A673 (cell line): Measurements from ENCODE around the gene SPECC1L. TPM values are rescaled to one million over a fixed set of nuclear protein-coding genes. Genes with fewer than 3 reads are reported as not detected.

Source experiments
- BruUV-seq: library from RNA; stranded (reverse); fragments of 400-500 nt; replicated peaks from 2 replicates; lab custom pipeline; 2021; lab: Mats Ljungman, UMichigan
- CTCF ChIA-PET: fragments of 300-600 bp; sonication (Branson Sonifier 250); formaldehyde crosslinking; loops from one replicate; lab custom pipeline; 2022; ENCODE audit warnings: antibody characterized with exemption; lab: Charles Lee
- POLR2A ChIA-PET: fragments of 300-600 bp; sonication (Branson Sonifier 250); formaldehyde crosslinking; loops from one replicate; lab custom pipeline; 2022; ENCODE audit warnings: antibody characterized with exemption; ENCODE audit not compliant: low non-redundant PET; lab: Charles Lee
- DNase-seq: peaks from one replicate; pipeline ENCODE4 v3.0.0-alpha.2; 2015; ENCODE audit warnings: low spot score
- H3K27ac ChIP-seq: fragments of 200-600 bp; sonication (generic); 2 replicates; pipeline ENCODE4 v1.5.1; 2016; ENCODE audit warnings: mixed run types, low read depth, mild to moderate bottlenecking, mixed read lengths, antibody characterized with exemption, low read length; ENCODE audit not compliant: poor library complexity, severe bottlenecking
- H3K27me3 ChIP-seq: fragments of 200-600 bp; sonication (generic); replicated peaks from 2 replicates; pipeline ENCODE4 v1.6.1; 2017; ENCODE audit warnings: mixed run types, low read depth, mild to moderate bottlenecking, mixed read lengths, antibody characterized with exemption, low read length; ENCODE audit not compliant: insufficient read depth, poor library complexity
- H3K36me3 ChIP-seq: fragments of 200-600 bp; sonication (generic); 2 replicates; pipeline ENCODE4 v1.6.1; 2016; ENCODE audit warnings: mixed run types, mild to moderate bottlenecking, mixed read lengths, antibody characterized with exemption, low read length; ENCODE audit not compliant: insufficient read depth, poor library complexity, severe bottlenecking
- H3K4me1 ChIP-seq: fragments of 200-600 bp; sonication (generic); 2 replicates; pipeline ENCODE4 v1.6.1; 2017; ENCODE audit warnings: mixed run types, mild to moderate bottlenecking, mixed read lengths, antibody characterized with exemption, low read length; ENCODE audit not compliant: insufficient read depth, poor library complexity, severe bottlenecking
- H3K4me3 ChIP-seq: fragments of 200-600 bp; sonication (generic); 2 replicates; pipeline ENCODE4 v1.5.1; 2016; ENCODE audit warnings: low read depth, mixed run types, mild to moderate bottlenecking, mixed read lengths, low read length; ENCODE audit not compliant: poor library complexity, severe bottlenecking
- H3K9me3 ChIP-seq: fragments of 200-600 bp; sonication (generic); 2 replicates; pipeline ENCODE4 v1.6.1; 2016; ENCODE audit warnings: mixed run types, low read depth, mild to moderate bottlenecking, mixed read lengths, antibody characterized with exemption, low read length; ENCODE audit not compliant: poor library complexity, severe bottlenecking
- CTCF ChIP-seq: fragments of 300-800, 200-600 bp; sonication (generic); conservative IDR thresholded peaks from 2 replicates; pipeline ENCODE4 v1.5.1; 2017; ENCODE audit warnings: low read depth, mild to moderate bottlenecking, antibody characterized with exemption, low read length, moderate library complexity, mixed read lengths
- EZH2 ChIP-seq: fragments of 200-600 bp; sonication (generic); IDR thresholded peaks from 2 replicates; pipeline ENCODE4 v1.6.1; 2017; ENCODE audit warnings: borderline replicate concordance, low read depth, mild to moderate bottlenecking, mixed read lengths, antibody characterized with exemption, low read length; ENCODE audit not compliant: poor library complexity, severe bottlenecking
- intact Hi-C: fragments of 100-400 bp; cut with micrococcal nuclease; formaldehyde crosslinking; loops from one replicate; pipeline ENCODE4 v1.10.0; 2022; ENCODE audit not compliant: unreplicated experiment
- total RNA-seq: library from RNA; stranded (reverse); gene quantifications from 2 replicates; pipeline ENCODE4 v1.2.3, GENCODE V29; 2021

The SPECC1L gene
- total RNA-seq, 1 experiment from 2014 or later = 56.7 TPM

GRCh38 chr22:24393012-24393559 is 122.5 kb downstream of the SPECC1L start:
- Histone ChIP-seq H3K4me3 (no peak overlapping the region), H3K27me3 (no peaks in the 10 kb centered on the region), H3K36me3 (peaks cover 4% of the 10 kb centered on the region), H3K4me1 (no peaks in the 10 kb centered on the region), H3K27ac (no peak overlapping the region), H3K9me3 (no peaks in the 10 kb centered on the region)
- ChIA-PET POLR2A (no interaction called here), CTCF (no interaction called here)
- no peak for TF ChIP-seq EZH2
- no peak for TF ChIP-seq CTCF
- intact Hi-C loops = no loop called here
- no TSS peak for BruUV-seq
- DNase-seq = no peak

GRCh38 chr22:24393848-24394247 is 123.2 kb downstream of the SPECC1L start:
- BruUV-seq = no TSS peak
- Histone ChIP-seq H3K9me3 (no peaks in the 10 kb centered on the region), H3K36me3 (peaks cover 4% of the 10 kb centered on the region), H3K4me1 (no peaks in the 10 kb centered on the region), H3K4me3 (no peak overlapping the region), H3K27ac (no peak overlapping the region), H3K27me3 (no peaks in the 10 kb centered on the region)
- TF ChIP-seq EZH2 (no peak), CTCF (no peak)
- CTCF ChIA-PET = no interaction called here
- POLR2A ChIA-PET = no interaction called here
- no peak for DNase-seq
- intact Hi-C loops = no loop called here

- H3K9me3 ChIP-seq = no peaks in the 10 kb centered on the region
- TF ChIP-seq EZH2 (no peak), CTCF (no peak)
- DNase-seq = no peak
- POLR2A ChIA-PET = no interaction called here
- H3K4me3 ChIP-seq = no peak overlapping the region
- intact Hi-C loops = no loop called here
- peaks cover 4% of the 10 kb centered on the region for H3K36me3 ChIP-seq
- CTCF ChIA-PET = no interaction called here
- H3K4me1 ChIP-seq = no peaks in the 10 kb centered on the region
- no TSS peak for BruUV-seq
- no peak overlapping the region for H3K27ac ChIP-seq
- H3K27me3 ChIP-seq = no peaks in the 10 kb centered on the region
Observed at GRCh38 chr22:24394254-24394653, 123.6 kb downstream of the SPECC1L start.
